NT2/D1 (cell line): Measurements from ENCODE around the gene TPSB2.
A peak's percentile ranks its signal among the peaks of the same experiment; 100 is the strongest.
"Not testable (repeated sequence)": the region's sequence is repeated elsewhere in the genome, so short reads cannot be mapped to it uniquely, and the experiment has no call there.

Experiments used
- DNase-seq: peaks from one replicate; pipeline ENCODE4 v3.0.0-alpha.2; 2011; ENCODE audit warnings: low read depth, low spot score
- H3K27me3 ChIP-seq: 2 replicates; pipeline ENCODE4 v1.6.0; 2011; ENCODE audit warnings: mild to moderate bottlenecking; ENCODE audit not compliant: insufficient read length, insufficient read depth
- H3K36me3 ChIP-seq: 2 replicates; pipeline ENCODE4 v1.6.1; 2011; ENCODE audit warnings: mild to moderate bottlenecking, low read length, mixed read lengths; ENCODE audit not compliant: insufficient read depth, insufficient read length
- H3K4me1 ChIP-seq: 2 replicates; pipeline ENCODE4 v1.5.1; 2011; ENCODE audit not compliant: insufficient read depth, insufficient read length
- H3K4me3 ChIP-seq: 2 replicates; pipeline ENCODE4 v1.5.1; 2011; ENCODE audit warnings: low read depth; ENCODE audit not compliant: insufficient read length
- H3K9ac ChIP-seq: 2 replicates; pipeline ENCODE4 v1.6.0; 2011; ENCODE audit warnings: low read depth; ENCODE audit not compliant: insufficient read length
- H3K9me3 ChIP-seq: 2 replicates; pipeline ENCODE4 v1.5.1; 2011; ENCODE audit warnings: mild to moderate bottlenecking, low read length; ENCODE audit not compliant: insufficient read depth
- SUZ12 ChIP-seq: IDR thresholded peaks from 2 replicates; pipeline ENCODE4 v1.6.1; 2011; ENCODE audit not compliant: insufficient read length, insufficient read depth; ENCODE audit errors: extremely low read depth
- YY1 ChIP-seq: IDR thresholded peaks from 2 replicates; pipeline ENCODE4 v1.6.1; 2011; ENCODE audit not compliant: insufficient read length, insufficient read depth
- ZNF274 ChIP-seq: IDR thresholded peaks from 2 replicates; pipeline ENCODE4 v1.6.1; 2011; ENCODE audit warnings: mild to moderate bottlenecking, low read depth, low read length

Gene TPSB2

DNA sequence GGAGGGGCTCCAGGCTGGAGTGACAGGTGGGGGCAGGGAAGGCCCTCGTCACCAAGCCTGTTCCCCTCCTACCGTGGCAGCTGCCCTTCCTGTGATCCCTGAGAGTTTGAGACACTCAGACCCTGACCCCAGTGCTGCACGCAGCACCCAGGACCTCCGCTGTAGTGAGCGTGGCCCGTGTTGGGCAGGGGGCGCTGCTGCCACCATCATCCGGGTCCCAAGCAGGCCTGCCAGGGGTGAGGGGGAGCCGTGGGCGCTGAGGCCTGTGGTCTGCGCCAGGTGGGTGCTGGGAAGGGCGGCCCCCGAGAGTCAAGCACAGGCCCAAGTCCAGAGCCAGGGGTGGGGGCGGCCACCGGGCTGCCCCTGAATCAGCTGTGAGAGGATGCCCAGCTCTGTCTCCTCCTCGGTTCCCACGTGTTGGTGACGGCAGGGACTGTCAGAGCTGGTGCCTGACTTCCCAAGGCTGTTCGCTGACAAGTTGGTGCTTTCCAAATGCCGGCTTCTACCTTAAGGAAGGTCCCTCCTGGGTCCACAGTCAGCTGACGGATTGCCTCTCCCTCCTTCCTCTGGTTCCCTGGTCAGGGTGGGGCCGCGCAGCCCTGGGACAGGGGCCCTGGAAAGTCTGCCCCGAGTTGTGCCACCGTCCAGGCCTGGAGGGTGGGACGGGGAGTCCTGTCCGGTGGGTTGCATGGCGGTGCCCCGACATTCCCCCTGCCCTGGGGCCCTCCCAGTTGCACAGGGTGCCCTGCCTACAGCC lies 36.0 kb downstream of the TPSB2 start:
- no peaks in the 10 kb centered on the region for H3K9me3 ChIP-seq
- H3K4me1 ChIP-seq = peaks cover 28% of the 10 kb centered on the region
- TF ChIP-seq SUZ12 (no peak), YY1 (no peak)
- H3K9ac ChIP-seq = no peak overlapping the region
- no peak for DNase-seq
- no peak overlapping the region for H3K4me3 ChIP-seq
- no peaks in the 10 kb centered on the region for H3K27me3 ChIP-seq
- peaks cover 9% of the 10 kb centered on the region for H3K36me3 ChIP-seq

DNA sequence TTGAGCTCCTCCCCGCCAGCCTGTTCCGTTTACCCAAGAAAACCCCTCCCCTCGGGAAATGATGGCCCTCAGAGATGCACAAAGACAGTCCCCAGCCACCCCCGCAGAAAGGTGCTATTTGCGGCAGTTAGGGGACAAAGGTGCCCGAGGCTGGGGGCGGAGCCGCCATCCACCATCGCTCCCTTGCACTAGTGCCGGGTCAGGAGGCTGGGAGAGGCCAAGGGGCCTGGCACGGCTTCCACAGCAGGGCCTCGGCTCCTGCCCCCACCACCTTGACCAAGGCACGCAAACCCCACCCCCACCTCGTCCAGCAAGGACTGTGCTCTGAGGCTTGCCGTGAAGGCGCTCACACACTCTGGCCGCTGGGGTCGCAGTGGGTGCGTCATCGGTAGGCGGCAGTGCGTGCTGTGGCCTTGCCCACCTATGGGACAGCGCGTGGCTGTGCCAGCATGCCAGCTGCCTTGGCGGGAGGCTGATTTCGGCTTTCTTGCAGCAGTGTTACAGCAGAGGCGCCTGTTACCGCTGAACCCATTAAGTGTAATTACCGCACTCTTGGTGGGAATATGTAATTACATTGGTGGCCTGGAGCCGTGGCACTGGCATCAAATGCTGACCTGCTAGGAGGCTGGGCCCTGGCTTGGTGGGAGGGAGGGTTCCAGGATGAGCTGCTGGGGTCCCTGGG lies 36.7 kb downstream of the TPSB2 start:
- no peak for TF ChIP-seq ZNF274
- TF ChIP-seq SUZ12 = no peak
- DNase-seq = no peak
- H3K36me3 ChIP-seq = peaks cover 5% of the 10 kb centered on the region
- H3K27me3 ChIP-seq = no peaks in the 10 kb centered on the region
- H3K4me1 ChIP-seq = peaks cover 28% of the 10 kb centered on the region
- H3K4me3 ChIP-seq = no peak overlapping the region
- H3K9ac ChIP-seq = peak overlapping the region; percentile 21
- H3K9me3 ChIP-seq = no peaks in the 10 kb centered on the region

DNA sequence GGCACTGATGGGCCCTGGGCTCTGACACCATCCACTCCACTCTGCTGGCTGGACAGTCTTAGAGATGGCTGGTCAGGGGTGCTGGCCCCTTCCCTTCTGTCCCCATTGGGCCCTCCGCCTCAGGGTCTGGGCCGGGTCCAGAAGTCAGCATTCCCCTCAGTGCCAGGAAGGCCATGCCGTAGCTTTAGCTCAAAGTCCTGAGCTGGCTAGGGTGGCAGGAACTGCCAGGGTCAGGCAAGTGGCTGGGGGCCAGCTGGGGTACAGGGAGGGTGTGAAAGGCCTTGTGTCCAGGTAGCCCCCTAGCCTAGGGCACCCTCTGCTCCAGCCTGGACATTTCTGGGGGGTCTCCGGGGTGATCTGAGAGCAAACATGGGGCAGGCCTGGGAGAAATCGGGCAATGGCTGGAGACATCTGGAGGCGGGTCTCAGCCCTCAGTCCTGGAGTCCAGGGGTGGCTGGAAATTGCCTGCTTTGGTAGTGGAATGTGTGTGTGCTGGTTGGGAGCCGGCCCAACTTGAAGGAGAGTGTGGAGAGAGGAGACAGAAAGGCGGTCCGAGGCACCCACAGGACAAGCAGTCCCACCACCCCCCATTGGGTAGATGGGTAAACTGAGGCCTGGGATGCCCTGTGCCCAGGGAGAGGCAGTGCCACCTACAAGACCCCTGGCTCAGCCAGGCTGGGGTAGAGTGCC lies 37.5 kb downstream of the TPSB2 start:
- H3K4me1 ChIP-seq = peaks cover 30% of the 10 kb centered on the region
- no peaks in the 10 kb centered on the region for H3K9me3 ChIP-seq
- H3K27me3 ChIP-seq = no peaks in the 10 kb centered on the region
- DNase-seq = no peak
- no peak overlapping the region for H3K4me3 ChIP-seq
- H3K36me3 ChIP-seq = peaks cover 5% of the 10 kb centered on the region
- no peak for TF ChIP-seq SUZ12
- H3K9ac ChIP-seq = peak overlapping the region; percentile 21

DNA sequence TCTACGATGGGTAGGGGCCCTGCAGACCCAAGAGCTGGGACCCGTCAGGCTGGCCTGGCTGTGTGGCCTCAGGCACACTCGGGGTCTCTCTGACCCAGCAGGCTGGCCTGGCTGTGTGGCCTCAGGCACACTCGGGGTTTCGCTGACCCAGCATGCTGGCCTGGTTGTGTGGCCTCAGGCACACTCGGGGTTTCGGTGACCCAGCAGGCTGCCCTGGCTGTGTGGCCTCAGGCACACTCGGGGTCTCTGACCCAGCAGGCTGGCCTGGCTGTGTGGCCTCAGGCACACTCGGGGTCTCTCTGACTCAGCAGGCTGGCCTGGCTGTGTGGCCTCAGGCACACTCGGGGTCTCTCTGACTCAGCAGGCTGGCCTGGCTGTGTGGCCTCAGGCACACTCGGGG lies 39.2 kb downstream of the TPSB2 start:
- not testable (repeated sequence) for H3K9me3 ChIP-seq, H3K4me3 ChIP-seq, H3K27me3 ChIP-seq, H3K36me3 ChIP-seq, DNase-seq, H3K9ac ChIP-seq
- peaks cover 34% of the 10 kb centered on the region for H3K4me1 ChIP-seq

DNA sequence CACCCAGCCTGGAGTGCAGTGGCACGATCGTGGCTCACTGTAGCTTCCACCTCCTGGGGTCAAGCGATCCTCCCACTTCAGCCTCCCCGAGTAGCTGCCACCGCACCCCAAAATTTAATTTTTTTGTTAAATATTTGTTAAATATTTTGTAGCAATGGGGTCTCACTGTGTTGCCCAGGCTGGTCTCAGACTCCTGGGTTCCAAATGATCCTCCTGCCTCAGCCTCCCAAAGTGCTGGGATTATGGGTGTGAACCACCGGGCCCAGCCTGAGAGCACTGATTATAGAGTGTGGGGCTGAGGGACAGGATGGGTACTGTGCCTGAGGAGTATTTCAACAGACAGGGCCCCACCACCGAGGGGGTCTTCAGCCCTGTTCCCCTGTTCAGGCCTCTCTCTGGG lies 40.5 kb downstream of the TPSB2 start:
- no peaks in the 10 kb centered on the region for H3K9me3 ChIP-seq
- H3K4me1 ChIP-seq = peaks cover 32% of the 10 kb centered on the region
- TF ChIP-seq ZNF274 = no peak
- no peak for TF ChIP-seq SUZ12
- TF ChIP-seq YY1 = no peak
- no peaks in the 10 kb centered on the region for H3K27me3 ChIP-seq
- H3K4me3 ChIP-seq = no peak overlapping the region
- DNase-seq = no peak
- no peak overlapping the region for H3K9ac ChIP-seq
- peaks cover 8% of the 10 kb centered on the region for H3K36me3 ChIP-seq

DNA sequence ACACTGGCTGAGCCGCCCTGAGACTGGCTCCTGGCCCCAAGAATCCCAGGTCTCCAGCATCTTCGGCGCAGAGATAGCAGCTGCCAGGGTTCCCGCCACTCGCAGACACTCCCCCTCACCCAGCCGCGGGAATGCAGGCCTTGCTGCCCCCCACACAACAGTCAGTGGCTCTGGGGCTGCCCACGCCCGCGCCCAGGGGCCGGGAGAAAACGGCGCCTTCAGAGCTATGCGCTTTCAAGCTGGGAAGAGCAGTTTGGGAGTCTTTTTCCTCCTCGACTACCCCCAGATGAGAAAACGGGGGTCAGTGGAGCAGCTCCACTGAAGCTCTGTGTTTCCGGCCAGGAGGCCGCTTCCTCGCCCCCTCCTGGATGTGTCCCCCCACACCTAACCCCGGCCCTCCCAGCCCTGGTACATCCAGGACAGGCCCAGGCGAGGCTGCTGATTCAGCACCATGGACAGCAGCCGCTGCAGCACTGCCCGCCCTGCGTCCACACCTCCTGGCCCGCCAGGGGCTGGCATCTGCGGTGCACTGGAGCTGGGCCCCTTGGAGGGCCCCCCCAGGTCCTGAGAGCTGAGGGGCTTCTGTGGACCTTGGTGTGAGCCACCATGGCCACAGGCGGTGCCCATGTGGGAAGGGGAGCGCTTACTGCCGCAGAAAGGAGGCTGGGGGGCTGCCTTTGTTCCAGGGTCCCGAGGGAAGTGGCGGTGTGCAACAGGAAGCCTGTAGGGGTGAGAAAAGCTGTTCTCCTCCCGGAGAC lies 41.4 kb downstream of the TPSB2 start:
- TF ChIP-seq ZNF274 (no peak), YY1 (no peak), SUZ12 (no peak)
- peak; percentile 43 for DNase-seq
- peaks cover 14% of the 10 kb centered on the region for H3K36me3 ChIP-seq
- no peaks in the 10 kb centered on the region for H3K9me3 ChIP-seq
- H3K4me3 ChIP-seq = no peak overlapping the region
- H3K4me1 ChIP-seq = peaks cover 32% of the 10 kb centered on the region
- no peaks in the 10 kb centered on the region for H3K27me3 ChIP-seq
- no peak overlapping the region for H3K9ac ChIP-seq

DNA sequence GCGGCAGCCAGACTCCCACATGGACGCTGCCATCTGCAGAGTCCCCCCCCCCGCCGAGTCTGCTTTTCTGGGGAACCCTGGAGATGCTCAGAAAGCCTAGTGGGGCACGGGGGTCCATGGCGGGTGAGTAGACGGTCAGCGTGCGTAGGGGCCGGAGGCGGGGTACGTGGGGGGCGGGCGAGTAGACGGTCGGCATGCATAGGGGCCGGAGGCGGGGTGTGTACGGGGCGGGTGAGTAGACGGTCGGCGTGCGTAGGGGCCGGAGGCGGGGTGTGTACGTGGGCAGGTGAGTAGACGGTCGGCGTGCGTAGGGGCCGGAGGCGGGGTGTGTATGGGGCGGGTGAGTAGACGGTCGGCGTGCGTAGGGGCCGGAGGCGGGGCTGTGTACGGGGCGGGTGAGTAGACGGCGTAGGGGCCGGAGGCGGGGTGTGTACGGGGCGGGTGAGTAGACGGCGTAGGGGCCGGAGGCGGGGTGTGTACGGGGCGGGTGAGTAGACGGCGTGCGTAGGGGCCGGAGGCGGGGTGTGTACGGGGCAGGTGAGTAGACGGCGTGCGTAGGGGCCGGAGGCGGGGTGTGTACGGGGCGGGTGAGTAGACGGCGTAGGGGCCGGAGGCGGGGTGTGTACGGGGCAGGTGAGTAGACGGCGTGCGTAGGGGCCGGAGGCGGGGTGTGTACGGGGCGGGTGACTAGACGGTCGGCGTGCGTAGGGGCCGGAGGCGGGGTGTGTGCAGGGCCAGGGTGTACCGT lies 44.4 kb downstream of the TPSB2 start:
- Histone ChIP-seq H3K4me1 (peaks cover 39% of the 10 kb centered on the region), H3K36me3 (peaks cover 18% of the 10 kb centered on the region)
- not testable (repeated sequence) for H3K9ac ChIP-seq, H3K27me3 ChIP-seq, DNase-seq, H3K4me3 ChIP-seq, H3K9me3 ChIP-seq
